ENCODE results near the gene AR.
"Not testable (repeated sequence)": the region's sequence is repeated elsewhere in the genome, so short reads cannot be mapped to it uniquely, and the experiment has no call there.

AR gene

GRCh38 chrX:67637293-67637692 lies 93.5 kb downstream of the AR start:
- H3K27me3 ChIP-seq (ENCODE audit: insufficient read depth, low read length); H3K4me3 ChIP-seq (ENCODE audit: low read depth, low read length); H3K79me2 ChIP-seq (ENCODE audit: control insufficient read depth, insufficient read depth, low read length, unreplicated experiment); H3K27ac ChIP-seq (ENCODE audit: low read depth, low read length); H3K36me3 ChIP-seq (ENCODE audit: insufficient read depth, low read length); H2AFZ ChIP-seq (ENCODE audit: low read length, unreplicated experiment); H3K4me1 ChIP-seq (ENCODE audit: control insufficient read depth, insufficient read depth, low read length, unreplicated experiment): not testable (repeated sequence)

GRCh38 chrX:67648361-67648760 lies 104.5 kb downstream of the AR start:
- no peak overlapping the region for H3K4me3 ChIP-seq (ENCODE audit: low read depth, low read length)
- no peak overlapping the region for H3K27ac ChIP-seq (ENCODE audit: low read depth, low read length)
- H3K4me1 ChIP-seq (ENCODE audit: control insufficient read depth, insufficient read depth, low read length, unreplicated experiment) = no peaks in the 10 kb centered on the region
- H3K79me2 ChIP-seq (ENCODE audit: control insufficient read depth, insufficient read depth, low read length, unreplicated experiment) = no peaks in the 10 kb centered on the region
- no peaks in the 10 kb centered on the region for H3K36me3 ChIP-seq (ENCODE audit: insufficient read depth, low read length)
- no peaks in the 10 kb centered on the region for H3K27me3 ChIP-seq (ENCODE audit: insufficient read depth, low read length)
- no peak overlapping the region for H2AFZ ChIP-seq (ENCODE audit: low read length, unreplicated experiment)

- no peak overlapping the region for H3K27ac ChIP-seq (ENCODE audit: low read depth, low read length)
- H3K36me3 ChIP-seq (ENCODE audit: insufficient read depth, low read length) = no peaks in the 10 kb centered on the region
Measured at GRCh38 chrX:67651437-67652142, 107.8 kb downstream of the AR start.

GRCh38 chrX:67652543-67652942 lies 108.7 kb downstream of the AR start:
- H3K4me3 ChIP-seq (ENCODE audit: low read depth, low read length) = no peak overlapping the region
- no peak overlapping the region for H3K27ac ChIP-seq (ENCODE audit: low read depth, low read length)
- no peaks in the 10 kb centered on the region for H3K79me2 ChIP-seq (ENCODE audit: control insufficient read depth, insufficient read depth, low read length, unreplicated experiment)
- H3K4me1 ChIP-seq (ENCODE audit: control insufficient read depth, insufficient read depth, low read length, unreplicated experiment) = no peaks in the 10 kb centered on the region
- H3K27me3 ChIP-seq (ENCODE audit: insufficient read depth, low read length) = no peaks in the 10 kb centered on the region
- H3K36me3 ChIP-seq (ENCODE audit: insufficient read depth, low read length) = no peaks in the 10 kb centered on the region
- no peak overlapping the region for H2AFZ ChIP-seq (ENCODE audit: low read length, unreplicated experiment)

More at GRCh38 chrX:67651437-67652142, 107.8 kb downstream of the AR start:
- no peak overlapping the region for H2AFZ ChIP-seq (ENCODE audit: low read length, unreplicated experiment)
- no peak overlapping the region for H3K4me3 ChIP-seq (ENCODE audit: low read depth, low read length)
- H3K79me2 ChIP-seq (ENCODE audit: control insufficient read depth, insufficient read depth, low read length, unreplicated experiment) = no peaks in the 10 kb centered on the region
- no peaks in the 10 kb centered on the region for H3K4me1 ChIP-seq (ENCODE audit: control insufficient read depth, insufficient read depth, low read length, unreplicated experiment)
- no peaks in the 10 kb centered on the region for H3K27me3 ChIP-seq (ENCODE audit: insufficient read depth, low read length)

GRCh38 chrX:67654301-67654700 lies 110.5 kb downstream of the AR start:
- Histone ChIP-seq H3K27me3 (ENCODE audit: insufficient read depth, low read length) (no peaks in the 10 kb centered on the region), H3K4me3 (ENCODE audit: low read depth, low read length) (no peak overlapping the region), H3K36me3 (ENCODE audit: insufficient read depth, low read length) (no peaks in the 10 kb centered on the region), H3K4me1 (ENCODE audit: control insufficient read depth, insufficient read depth, low read length, unreplicated experiment) (no peaks in the 10 kb centered on the region), H3K79me2 (ENCODE audit: control insufficient read depth, insufficient read depth, low read length, unreplicated experiment) (no peaks in the 10 kb centered on the region), H3K27ac (ENCODE audit: low read depth, low read length) (no peak overlapping the region), H2AFZ (ENCODE audit: low read length, unreplicated experiment) (no peak overlapping the region)

- Histone ChIP-seq H3K4me3 (ENCODE audit: low read depth, low read length) (no peak overlapping the region), H2AFZ (ENCODE audit: low read length, unreplicated experiment) (no peak overlapping the region), H3K27ac (ENCODE audit: low read depth, low read length) (no peak overlapping the region), H3K79me2 (ENCODE audit: control insufficient read depth, insufficient read depth, low read length, unreplicated experiment) (no peaks in the 10 kb centered on the region), H3K36me3 (ENCODE audit: insufficient read depth, low read length) (no peaks in the 10 kb centered on the region), H3K27me3 (ENCODE audit: insufficient read depth, low read length) (no peaks in the 10 kb centered on the region), H3K4me1 (ENCODE audit: control insufficient read depth, insufficient read depth, low read length, unreplicated experiment) (no peaks in the 10 kb centered on the region)
Measured at GRCh38 chrX:67665583-67665982, 121.8 kb downstream of the AR start.

- H2AFZ ChIP-seq (ENCODE audit: low read length, unreplicated experiment); H3K79me2 ChIP-seq (ENCODE audit: control insufficient read depth, insufficient read depth, low read length, unreplicated experiment); H3K27me3 ChIP-seq (ENCODE audit: insufficient read depth, low read length); H3K4me3 ChIP-seq (ENCODE audit: low read depth, low read length); H3K36me3 ChIP-seq (ENCODE audit: insufficient read depth, low read length); H3K4me1 ChIP-seq (ENCODE audit: control insufficient read depth, insufficient read depth, low read length, unreplicated experiment); H3K27ac ChIP-seq (ENCODE audit: low read depth, low read length): not testable (repeated sequence)
Measured at GRCh38 chrX:67670717-67671116, 126.9 kb downstream of the AR start.

- H3K27me3 ChIP-seq (ENCODE audit: insufficient read depth, low read length) = no peaks in the 10 kb centered on the region
- no peak overlapping the region for H3K4me3 ChIP-seq (ENCODE audit: low read depth, low read length)
- H3K4me1 ChIP-seq (ENCODE audit: control insufficient read depth, insufficient read depth, low read length, unreplicated experiment) = no peaks in the 10 kb centered on the region
- no peaks in the 10 kb centered on the region for H3K79me2 ChIP-seq (ENCODE audit: control insufficient read depth, insufficient read depth, low read length, unreplicated experiment)
- H3K27ac ChIP-seq (ENCODE audit: low read depth, low read length) = no peak overlapping the region
- H3K36me3 ChIP-seq (ENCODE audit: insufficient read depth, low read length) = no peaks in the 10 kb centered on the region
- no peak overlapping the region for H2AFZ ChIP-seq (ENCODE audit: low read length, unreplicated experiment)
Measured at GRCh38 chrX:67673741-67674274, 130.0 kb downstream of the AR start.

GRCh38 chrX:67674741-67675140 lies 130.9 kb downstream of the AR start:
- Histone ChIP-seq H3K4me1 (ENCODE audit: control insufficient read depth, insufficient read depth, low read length, unreplicated experiment) (no peaks in the 10 kb centered on the region), H3K36me3 (ENCODE audit: insufficient read depth, low read length) (no peaks in the 10 kb centered on the region), H3K27me3 (ENCODE audit: insufficient read depth, low read length) (no peaks in the 10 kb centered on the region), H3K27ac (ENCODE audit: low read depth, low read length) (no peak overlapping the region), H2AFZ (ENCODE audit: low read length, unreplicated experiment) (no peak overlapping the region), H3K79me2 (ENCODE audit: control insufficient read depth, insufficient read depth, low read length, unreplicated experiment) (no peaks in the 10 kb centered on the region), H3K4me3 (ENCODE audit: low read depth, low read length) (no peak overlapping the region)

- no peaks in the 10 kb centered on the region for H3K27me3 ChIP-seq (ENCODE audit: insufficient read depth, low read length)
- no peaks in the 10 kb centered on the region for H3K79me2 ChIP-seq (ENCODE audit: control insufficient read depth, insufficient read depth, low read length, unreplicated experiment)
- H3K4me1 ChIP-seq (ENCODE audit: control insufficient read depth, insufficient read depth, low read length, unreplicated experiment) = no peaks in the 10 kb centered on the region
- no peak overlapping the region for H2AFZ ChIP-seq (ENCODE audit: low read length, unreplicated experiment)
- H3K4me3 ChIP-seq (ENCODE audit: low read depth, low read length) = no peak overlapping the region
- no peak overlapping the region for H3K27ac ChIP-seq (ENCODE audit: low read depth, low read length)
- H3K36me3 ChIP-seq (ENCODE audit: insufficient read depth, low read length) = peaks cover 6% of the 10 kb centered on the region; the same call in 1 of the 2 replicates
Measured at GRCh38 chrX:67684136-67684535, 140.3 kb downstream of the AR start.

GRCh38 chrX:67692246-67692645 lies 148.4 kb downstream of the AR start:
- Histone ChIP-seq H3K36me3 (ENCODE audit: insufficient read depth, low read length) (no peaks in the 10 kb centered on the region), H3K27ac (ENCODE audit: low read depth, low read length) (peak overlapping the region; percentile 67), H3K79me2 (ENCODE audit: control insufficient read depth, insufficient read depth, low read length, unreplicated experiment) (no peaks in the 10 kb centered on the region), H2AFZ (ENCODE audit: low read length, unreplicated experiment) (no peak overlapping the region), H3K4me3 (ENCODE audit: low read depth, low read length) (peak overlapping the region; percentile 43; the same call in 1 of the 2 replicates), H3K27me3 (ENCODE audit: insufficient read depth, low read length) (no peaks in the 10 kb centered on the region), H3K4me1 (ENCODE audit: control insufficient read depth, insufficient read depth, low read length, unreplicated experiment) (peaks cover 29% of the 10 kb centered on the region)
